Measurements from ENCODE around the gene PEPD. TPM values are rescaled to one million over a fixed set of nuclear protein-coding genes. Genes with fewer than 3 reads are reported as not detected.

PEPD gene
- total RNA-seq, 4 donors from 2014 or later = 58.9 to 81.0 (median 70.7) TPM

- DNase-seq (ENCODE audit: low spot score in 2 of 2) = no peak
- WGBS, 2 donors = 84 to 85% methylated on average over 5 of the region's 5 CpGs
- intact Hi-C loops (cut with DNase I; ENCODE audit: low total_unique reads) = no loop called here
- TF ChIP-seq, protein P1, sequence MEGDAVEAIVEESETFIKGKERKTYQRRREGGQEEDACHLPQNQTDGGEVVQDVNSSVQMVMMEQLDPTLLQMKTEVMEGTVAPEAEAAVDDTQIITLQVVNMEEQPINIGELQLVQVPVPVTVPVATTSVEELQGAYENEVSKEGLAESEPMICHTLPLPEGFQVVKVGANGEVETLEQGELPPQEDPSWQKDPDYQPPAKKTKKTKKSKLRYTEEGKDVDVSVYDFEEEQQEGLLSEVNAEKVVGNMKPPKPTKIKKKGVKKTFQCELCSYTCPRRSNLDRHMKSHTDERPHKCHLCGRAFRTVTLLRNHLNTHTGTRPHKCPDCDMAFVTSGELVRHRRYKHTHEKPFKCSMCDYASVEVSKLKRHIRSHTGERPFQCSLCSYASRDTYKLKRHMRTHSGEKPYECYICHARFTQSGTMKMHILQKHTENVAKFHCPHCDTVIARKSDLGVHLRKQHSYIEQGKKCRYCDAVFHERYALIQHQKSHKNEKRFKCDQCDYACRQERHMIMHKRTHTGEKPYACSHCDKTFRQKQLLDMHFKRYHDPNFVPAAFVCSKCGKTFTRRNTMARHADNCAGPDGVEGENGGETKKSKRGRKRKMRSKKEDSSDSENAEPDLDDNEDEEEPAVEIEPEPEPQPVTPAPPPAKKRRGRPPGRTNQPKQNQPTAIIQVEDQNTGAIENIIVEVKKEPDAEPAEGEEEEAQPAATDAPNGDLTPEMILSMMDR (IDR thresholded peaks at IDR 0.05) = no peak
- no peak for TF ChIP-seq POLR2A (IDR thresholded peaks at IDR 0.05)
- no peak overlapping the region for H3K4me3 ChIP-seq (ENCODE audit: low read depth, poor library complexity, severe bottlenecking)
These were observed 154.7 kb downstream of the PEPD start for GRCh38 chr19:33366897-33367296.

DNA sequence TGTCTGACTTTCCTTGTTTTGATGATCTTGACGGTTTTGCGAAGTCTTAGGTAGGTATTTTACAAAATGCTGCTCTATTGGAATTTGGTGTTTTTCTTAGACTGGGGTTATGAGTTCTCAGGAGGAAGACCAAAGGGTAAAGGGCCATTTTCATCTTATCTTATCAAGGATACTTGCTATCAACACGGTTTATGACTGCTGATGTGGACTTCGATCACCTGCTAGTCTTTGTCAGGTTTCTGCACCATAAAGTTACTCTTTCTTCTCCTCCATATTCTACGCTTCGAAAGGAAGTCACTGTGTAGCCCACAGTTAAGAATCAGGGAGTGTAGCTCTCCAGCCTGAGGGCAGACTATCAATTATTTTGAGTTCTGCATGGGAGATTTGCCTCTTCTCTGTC is 155.5 kb downstream of the PEPD start:
- TF ChIP-seq, protein P1 (IDR thresholded peaks at IDR 0.05) = no peak
- no peak for TF ChIP-seq POLR2A (IDR thresholded peaks at IDR 0.05)
- intact Hi-C loops (cut with DNase I; ENCODE audit: low total_unique reads) = no loop called here
- no peak overlapping the region for H3K4me3 ChIP-seq (ENCODE audit: low read depth, poor library complexity, severe bottlenecking)

DNA sequence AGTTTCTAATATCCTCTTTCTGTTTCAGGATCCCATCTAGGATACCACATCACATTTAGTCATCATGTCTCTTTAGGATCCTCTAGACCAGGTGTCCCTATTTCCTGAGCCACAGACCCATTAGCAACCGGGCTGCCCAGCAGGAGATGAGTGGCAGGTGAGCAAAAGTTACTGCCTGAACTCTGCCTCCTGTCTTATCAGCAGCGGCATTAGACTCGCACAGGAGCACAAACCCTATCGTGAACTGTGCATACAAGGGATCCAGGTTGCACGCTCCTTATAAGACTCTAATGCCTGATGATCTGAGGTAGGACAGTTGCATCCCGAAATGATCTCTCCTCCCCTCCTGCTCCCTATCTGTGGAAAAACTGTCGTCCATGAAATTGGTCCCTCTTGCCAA is 155.9 kb downstream of the PEPD start:
- TF ChIP-seq POLR2A (IDR thresholded peaks at IDR 0.05) = no peak
- TF ChIP-seq, protein P1 (IDR thresholded peaks at IDR 0.05) = no peak
- DNase-seq (ENCODE audit: low spot score in 2 of 2) = no peak
- intact Hi-C loops (cut with DNase I; ENCODE audit: low total_unique reads) = no loop called here
- H3K4me3 ChIP-seq (ENCODE audit: low read depth, poor library complexity, severe bottlenecking) = no peak overlapping the region
- WGBS, 2 donors = 87 to 91% methylated on average over 7 of the region's 7 CpGs

More for the DNA sequence above, 155.5 kb downstream of the PEPD start:
- WGBS, 2 donors = 90 to 93% methylated on average over 6 of the region's 6 CpGs
- no peak for DNase-seq (ENCODE audit: low spot score in 2 of 2)

DNA sequence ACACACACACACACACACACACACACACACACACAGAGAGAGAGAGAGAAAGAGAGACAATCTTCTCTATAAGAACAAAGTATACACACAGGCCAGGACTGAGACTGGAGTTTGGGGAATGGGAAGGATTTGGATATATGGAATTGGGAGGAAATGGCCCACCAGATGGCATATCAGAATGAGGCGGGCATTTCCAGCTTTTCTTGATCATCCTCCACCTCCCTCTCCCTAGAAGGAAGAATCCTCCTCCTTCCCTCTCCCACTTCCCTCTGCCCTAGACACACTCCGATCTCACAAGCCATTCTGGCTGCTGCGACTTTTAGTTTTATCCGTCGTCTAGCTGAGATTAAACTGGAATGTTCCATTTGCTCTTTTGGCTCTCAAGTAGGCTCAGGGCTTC is 158.1 kb downstream of the PEPD start:
- DNase-seq (ENCODE audit: low spot score in 2 of 2) = no peak
- intact Hi-C loops (cut with DNase I; ENCODE audit: low total_unique reads) = no loop called here
- no peak overlapping the region for H3K4me3 ChIP-seq (ENCODE audit: low read depth, poor library complexity, severe bottlenecking)
- no peak for TF ChIP-seq POLR2A (IDR thresholded peaks at IDR 0.05)
- TF ChIP-seq, protein P1 (IDR thresholded peaks at IDR 0.05) = no peak
- 88% methylated on average over 5 of the region's 5 CpGs for WGBS, 2 donors

GRCh38 chr19:33362508-33363228 is 158.9 kb downstream of the PEPD start:
- intact Hi-C loops (cut with DNase I; ENCODE audit: low total_unique reads) = no loop called here
- DNase-seq (ENCODE audit: low spot score in 2 of 2) = no peak
- no peak overlapping the region for H3K4me3 ChIP-seq (ENCODE audit: low read depth, poor library complexity, severe bottlenecking)
- TF ChIP-seq POLR2A (IDR thresholded peaks at IDR 0.05) = no peak
- TF ChIP-seq, protein P1 (IDR thresholded peaks at IDR 0.05) = no peak
- WGBS, 2 donors = 86 to 87% methylated on average over 6 of the region's 6 CpGs

- no peak overlapping the region for H3K4me3 ChIP-seq (ENCODE audit: low read depth, poor library complexity, severe bottlenecking)
- no peak for TF ChIP-seq POLR2A (IDR thresholded peaks at IDR 0.05)
- TF ChIP-seq, protein P1 (IDR thresholded peaks at IDR 0.05) = no peak
- intact Hi-C loops (cut with DNase I; ENCODE audit: low total_unique reads) = no loop called here
- no peak for DNase-seq (ENCODE audit: low spot score in 2 of 2)
- 86 to 93% methylated on average over 3 of the region's 3 CpGs for WGBS, 2 donors
These were observed 162.0 kb downstream of the PEPD start for GRCh38 chr19:33359581-33359980.
